GM12875 (cell line): Measurements from ENCODE around the gene SPRED3.
"Not testable (repeated sequence)": the region's sequence is repeated elsewhere in the genome, so short reads cannot be mapped to it uniquely, and the experiment has no call there.

Experiments used
- H3K4me3 ChIP-seq: one replicate; pipeline ENCODE4 v1.5.1; 2011; ENCODE audit warnings: low read depth, low read length, control low read depth
- TF ChIP-seq, protein P1 (sequence below): IDR thresholded peaks from 2 replicates; pipeline ENCODE4 v1.5.1; 2011; ENCODE audit warnings: low read depth, mild to moderate bottlenecking, control low read depth, inconsistent platforms, low read length, moderate library complexity, borderline replicate concordance; ENCODE audit not compliant: insufficient read depth

The SPRED3 gene, protein sequence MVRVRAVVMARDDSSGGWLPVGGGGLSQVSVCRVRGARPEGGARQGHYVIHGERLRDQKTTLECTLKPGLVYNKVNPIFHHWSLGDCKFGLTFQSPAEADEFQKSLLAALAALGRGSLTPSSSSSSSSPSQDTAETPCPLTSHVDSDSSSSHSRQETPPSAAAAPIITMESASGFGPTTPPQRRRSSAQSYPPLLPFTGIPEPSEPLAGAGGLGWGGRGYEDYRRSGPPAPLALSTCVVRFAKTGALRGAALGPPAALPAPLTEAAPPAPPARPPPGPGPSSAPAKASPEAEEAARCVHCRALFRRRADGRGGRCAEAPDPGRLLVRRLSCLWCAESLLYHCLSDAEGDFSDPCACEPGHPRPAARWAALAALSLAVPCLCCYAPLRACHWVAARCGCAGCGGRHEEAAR

DNA sequence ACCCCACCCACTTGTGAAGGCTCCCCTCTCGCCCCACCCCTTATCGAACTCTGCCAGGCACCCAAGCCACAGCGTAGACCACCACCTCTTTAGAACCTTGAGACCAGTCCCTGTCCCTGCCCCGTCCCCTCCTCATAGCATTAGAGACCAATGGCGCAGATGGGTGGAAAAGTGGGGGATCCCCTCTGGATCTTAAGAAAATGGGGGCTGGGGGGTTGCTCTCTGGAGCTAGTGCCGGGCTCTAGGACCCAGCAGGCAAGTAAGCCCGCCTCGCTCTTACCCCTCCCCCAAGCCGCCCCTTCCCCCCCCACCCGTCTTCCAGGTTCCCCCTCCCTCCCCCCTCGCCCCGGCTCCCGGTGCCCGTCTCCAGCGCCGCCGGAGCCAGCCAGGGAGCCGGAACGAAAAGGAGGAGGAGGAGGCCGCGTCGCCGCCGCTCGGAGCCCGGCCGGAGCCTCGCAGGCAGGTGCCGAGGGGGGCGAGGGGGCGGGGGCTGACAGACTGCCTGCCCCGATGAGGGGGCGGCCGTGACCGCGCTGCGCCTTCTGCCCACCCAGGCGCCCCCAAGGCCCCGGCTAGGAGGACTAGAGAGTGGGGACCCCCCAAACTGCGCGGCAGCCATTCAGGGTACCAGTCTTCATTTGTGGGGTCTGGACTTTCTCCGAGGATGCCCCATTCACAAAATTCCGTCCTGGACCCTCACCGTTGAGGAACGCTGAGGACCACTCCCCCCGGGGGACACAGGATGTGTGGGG is at the start of gene SPRED3:
Gene SPRED3 (plus strand): TSS at position 349 of the 752 bp plus-strand sequence. CDS start 1,606 bp downstream, outside the sequence.
- H3K4me3 ChIP-seq: peak within 1 kb of the TSS; percentile 17
- TF ChIP-seq, protein P1, sequence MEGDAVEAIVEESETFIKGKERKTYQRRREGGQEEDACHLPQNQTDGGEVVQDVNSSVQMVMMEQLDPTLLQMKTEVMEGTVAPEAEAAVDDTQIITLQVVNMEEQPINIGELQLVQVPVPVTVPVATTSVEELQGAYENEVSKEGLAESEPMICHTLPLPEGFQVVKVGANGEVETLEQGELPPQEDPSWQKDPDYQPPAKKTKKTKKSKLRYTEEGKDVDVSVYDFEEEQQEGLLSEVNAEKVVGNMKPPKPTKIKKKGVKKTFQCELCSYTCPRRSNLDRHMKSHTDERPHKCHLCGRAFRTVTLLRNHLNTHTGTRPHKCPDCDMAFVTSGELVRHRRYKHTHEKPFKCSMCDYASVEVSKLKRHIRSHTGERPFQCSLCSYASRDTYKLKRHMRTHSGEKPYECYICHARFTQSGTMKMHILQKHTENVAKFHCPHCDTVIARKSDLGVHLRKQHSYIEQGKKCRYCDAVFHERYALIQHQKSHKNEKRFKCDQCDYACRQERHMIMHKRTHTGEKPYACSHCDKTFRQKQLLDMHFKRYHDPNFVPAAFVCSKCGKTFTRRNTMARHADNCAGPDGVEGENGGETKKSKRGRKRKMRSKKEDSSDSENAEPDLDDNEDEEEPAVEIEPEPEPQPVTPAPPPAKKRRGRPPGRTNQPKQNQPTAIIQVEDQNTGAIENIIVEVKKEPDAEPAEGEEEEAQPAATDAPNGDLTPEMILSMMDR: no peak

DNA sequence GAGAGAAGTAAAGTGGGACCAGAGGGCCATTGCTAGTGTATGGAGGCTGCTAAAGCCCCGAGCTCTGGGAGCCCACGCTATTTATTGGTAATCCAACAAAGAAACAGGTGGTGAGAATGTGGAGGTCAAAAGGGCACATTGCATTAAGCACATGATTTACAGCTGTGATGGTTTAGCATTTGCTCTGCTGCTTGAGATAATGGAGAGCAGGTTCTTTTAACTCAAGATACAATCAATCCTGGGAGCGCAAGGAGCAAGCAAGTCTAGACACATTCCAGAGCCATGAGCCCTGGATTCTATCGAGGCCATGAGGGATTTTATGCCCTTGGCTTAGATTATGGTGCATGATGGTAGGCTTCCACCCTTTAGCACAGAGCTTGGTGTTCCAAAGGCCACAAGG is 49.5 kb upstream of the SPRED3 start:
- H3K4me3 ChIP-seq: not testable (repeated sequence)

DNA sequence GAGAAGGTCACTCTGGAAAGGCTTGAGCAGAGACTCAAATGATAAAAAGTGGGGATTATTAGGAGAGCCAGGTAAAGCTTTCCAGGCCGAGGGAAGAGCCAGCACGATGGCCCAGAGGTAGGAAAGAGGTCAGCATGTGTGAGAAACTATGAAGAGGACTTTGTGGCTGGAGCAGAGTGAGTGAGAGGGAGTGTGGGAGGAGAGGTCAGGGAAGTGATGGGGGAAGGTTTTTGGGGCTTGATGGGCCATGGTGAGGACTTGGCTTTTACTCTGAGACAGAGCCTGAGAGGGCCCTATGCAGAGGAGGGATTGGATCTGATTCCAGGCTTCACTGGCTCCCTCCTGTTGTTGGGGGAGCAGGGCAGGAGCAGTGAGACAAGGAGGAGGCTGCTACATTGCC is 47.6 kb upstream of the SPRED3 start:
- TF ChIP-seq, protein P1: no peak
- H3K4me3 ChIP-seq: no peak overlapping the region

DNA sequence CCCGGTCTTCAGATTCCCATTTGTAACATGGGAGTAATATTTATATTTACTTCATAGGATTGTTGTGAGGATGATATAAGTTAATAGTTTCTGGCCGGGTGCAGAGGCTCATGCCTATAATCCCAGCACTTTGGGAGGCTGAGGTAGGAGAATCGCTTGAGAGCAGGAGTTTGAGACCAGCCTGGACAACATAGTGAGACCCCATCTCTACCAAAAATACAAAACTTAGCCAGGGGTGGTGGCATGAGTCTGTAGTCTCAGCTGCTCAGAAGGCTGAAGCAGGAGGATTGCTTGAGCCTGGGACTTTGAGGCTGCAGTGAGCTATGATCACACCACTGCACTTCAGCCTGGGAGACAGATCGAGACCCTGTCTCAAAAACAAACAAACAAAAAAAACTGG is 41.7 kb upstream of the SPRED3 start:
- TF ChIP-seq, protein P1: no peak
- H3K4me3 ChIP-seq: no peak overlapping the region

DNA sequence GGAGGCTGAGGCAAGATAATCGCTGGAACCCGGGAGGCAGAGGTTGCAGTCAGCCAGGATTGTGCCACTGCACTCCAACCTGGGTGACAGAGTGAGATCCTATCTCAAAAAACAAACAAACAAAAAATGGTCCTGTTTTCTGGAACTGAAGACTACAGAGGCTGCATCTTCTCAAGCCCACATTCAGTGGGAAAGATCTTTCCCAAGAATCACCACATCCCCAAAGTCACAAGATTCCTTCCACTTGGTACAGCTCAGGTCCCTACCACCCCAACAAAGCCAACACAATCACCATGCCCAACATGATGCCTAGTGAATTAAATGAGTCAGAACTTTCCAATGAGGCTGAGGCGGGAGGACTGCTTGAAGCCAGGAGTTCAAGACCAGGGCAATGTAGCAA is 37.6 kb upstream of the SPRED3 start:
- H3K4me3 ChIP-seq: no peak overlapping the region
- TF ChIP-seq, protein P1: no peak

DNA sequence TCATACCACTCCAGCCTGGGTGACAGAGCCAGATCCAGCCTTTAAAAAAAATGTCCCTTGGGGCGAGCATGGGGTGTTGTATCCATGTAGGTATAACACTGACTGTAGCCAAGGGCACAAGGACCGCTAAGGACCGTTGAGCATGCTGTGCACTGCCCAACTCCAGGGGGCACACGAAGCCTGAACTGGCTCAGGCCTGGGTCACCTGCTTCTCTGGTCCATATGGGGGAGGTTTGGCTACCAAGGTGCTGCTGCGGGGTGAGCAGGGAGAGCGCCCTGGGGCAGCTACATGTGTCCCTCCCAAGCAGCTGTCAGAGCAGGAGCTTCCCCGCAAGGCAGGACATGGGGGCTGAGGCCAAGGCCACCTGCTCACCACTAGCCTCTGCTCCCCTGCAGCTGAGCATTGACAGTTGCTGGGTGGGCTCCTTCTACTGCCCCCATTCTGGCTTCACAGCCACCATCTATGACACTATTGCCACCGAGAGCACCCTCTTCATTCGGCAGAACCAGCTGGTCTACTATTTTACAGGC is 36.6 kb upstream of the SPRED3 start:
- H3K4me3 ChIP-seq: no peak overlapping the region
- TF ChIP-seq, protein P1: no peak

DNA sequence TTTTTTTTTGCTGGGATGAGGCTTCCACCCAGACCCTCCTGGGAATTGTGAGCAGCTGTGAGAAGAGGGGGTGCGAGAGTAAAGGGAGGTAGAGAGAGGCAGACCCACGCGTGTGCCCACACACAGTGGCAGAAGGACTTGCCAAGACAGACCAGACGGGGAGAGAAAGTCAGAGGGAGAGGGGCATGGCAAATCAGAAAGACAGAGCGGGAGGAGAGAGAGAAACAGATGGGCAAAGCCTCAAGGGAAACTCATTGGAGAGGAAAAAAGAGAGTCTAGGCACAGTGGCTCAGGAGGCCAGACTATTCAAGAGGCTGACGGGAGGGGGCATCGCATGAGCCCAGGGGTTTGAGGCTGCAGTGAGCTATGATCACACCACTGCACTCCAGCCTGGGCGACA is 35.9 kb upstream of the SPRED3 start:
- no peak overlapping the region for H3K4me3 ChIP-seq
- TF ChIP-seq, protein P1: no peak
